CD4-positive, alpha-beta T cell treated with Interleukin-15 for 1 hour (primary cell): ENCODE measurements around the gene CTDSP2.
"Not testable (repeated sequence)": the region's sequence is repeated elsewhere in the genome, so short reads cannot be mapped to it uniquely, and the experiment has no call there.

Experiments
- DNase-seq: peaks from one replicate; pipeline ENCODE4 v3.0.0-alpha.2; 2020

CTDSP2 gene

DNA sequence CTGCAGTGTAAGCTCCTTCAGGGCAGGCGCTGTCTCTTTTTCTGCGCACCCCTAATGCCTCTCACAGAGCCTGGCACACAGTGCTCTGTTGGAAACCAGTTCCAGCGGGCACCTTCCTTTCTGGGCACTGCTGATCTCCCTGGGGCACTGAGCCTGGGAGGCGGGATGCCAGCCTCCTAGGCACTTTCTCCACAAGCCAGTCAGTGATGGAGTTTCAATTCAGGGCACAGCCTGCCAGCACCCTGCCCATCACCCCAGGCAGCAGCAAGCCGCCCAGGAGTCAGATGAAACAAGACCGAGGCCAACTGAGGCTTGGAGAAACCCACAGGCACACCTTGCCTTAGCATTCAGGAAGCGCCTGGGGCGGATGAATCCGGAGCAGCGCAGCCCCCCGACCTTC is 5.7 kb upstream of the CTDSP2 start:
- no peak for DNase-seq

DNA sequence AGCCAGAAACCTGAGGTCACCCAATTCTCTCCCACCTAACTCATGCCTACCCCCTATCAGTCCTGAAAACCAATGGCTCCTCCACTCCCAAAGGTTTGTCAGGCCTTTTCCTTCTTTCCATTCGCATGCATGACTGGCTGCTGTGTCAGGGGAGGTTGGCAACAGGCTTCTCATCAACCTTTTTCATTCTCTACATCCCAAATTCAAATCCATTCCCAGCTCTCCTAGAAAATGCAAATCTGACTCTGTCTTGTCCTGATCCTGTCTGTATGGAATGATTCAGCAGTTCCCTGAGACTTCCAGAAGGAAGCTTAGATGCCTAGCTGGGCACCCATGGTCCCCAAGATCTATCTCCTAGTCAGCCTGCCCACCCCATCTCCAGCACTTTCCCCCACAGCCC is 5.0 kb upstream of the CTDSP2 start:
- DNase-seq, result no peak

DNA sequence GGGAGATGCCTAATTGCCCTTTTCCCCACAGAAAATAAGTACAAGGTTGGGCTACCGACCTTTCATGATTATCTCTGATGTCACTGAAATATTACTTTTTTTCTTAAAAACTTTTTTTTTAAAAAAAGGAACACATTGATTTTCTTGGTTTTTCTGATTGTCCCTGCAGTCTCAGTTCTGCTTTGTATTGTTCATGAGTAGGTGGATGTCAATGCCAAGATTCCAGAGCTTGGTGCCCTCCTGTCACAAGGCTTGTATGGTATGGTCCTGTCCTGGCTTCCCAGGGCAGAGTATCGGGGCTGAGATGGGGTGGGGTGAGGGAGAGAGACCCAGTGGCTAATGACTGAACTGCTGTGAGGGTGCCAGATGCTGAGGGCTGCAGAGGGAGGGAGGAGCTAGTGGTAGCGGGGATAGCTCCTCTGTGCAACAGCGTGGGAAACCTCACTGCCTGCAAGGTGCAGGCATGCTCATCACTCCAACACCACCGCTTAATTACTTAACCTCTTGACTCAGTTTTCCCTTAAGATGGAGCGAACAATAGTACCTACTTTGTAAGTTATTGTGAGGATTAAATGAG is 4.4 kb upstream of the CTDSP2 start:
- no peak for DNase-seq

DNA sequence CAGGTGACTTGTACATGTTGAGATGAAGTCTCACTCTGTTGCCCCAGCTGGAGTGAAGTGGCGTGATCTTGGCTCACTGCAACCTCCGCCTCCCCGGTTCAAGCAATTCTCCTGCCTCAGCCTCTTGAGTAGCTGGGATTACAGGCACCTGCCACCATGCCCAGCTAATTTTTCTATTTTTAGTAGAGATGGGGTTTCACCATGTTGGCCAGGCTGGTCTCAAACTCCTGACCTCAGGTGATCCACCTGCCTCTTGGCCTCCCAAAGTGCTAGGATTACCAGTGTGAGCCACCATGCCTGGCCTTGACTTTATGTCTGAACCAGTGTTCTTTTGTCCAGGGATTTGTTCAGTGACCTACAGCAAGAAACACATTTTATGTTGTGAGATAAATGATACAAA is 2.9 kb upstream of the CTDSP2 start:
- not testable (repeated sequence) for DNase-seq

DNA sequence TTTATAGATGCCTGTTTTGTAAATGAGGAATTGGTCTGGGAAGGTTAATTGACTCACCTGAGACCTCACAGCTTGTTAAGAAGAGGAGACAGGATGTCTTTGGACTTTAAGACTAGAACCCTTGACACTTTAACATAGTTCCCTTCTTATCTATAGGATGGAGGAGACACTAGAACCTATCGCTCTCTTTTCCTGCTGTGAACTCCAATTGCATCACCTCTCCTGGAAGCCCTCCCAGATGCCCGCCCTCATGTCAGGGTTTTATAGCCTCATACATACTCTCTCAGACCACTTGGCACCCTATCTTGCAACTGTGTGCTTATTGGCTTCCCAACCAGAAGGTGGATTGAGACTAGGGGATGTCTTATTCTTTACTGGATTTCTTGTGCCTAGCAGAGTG is 2.5 kb upstream of the CTDSP2 start:
- no peak for DNase-seq

DNA sequence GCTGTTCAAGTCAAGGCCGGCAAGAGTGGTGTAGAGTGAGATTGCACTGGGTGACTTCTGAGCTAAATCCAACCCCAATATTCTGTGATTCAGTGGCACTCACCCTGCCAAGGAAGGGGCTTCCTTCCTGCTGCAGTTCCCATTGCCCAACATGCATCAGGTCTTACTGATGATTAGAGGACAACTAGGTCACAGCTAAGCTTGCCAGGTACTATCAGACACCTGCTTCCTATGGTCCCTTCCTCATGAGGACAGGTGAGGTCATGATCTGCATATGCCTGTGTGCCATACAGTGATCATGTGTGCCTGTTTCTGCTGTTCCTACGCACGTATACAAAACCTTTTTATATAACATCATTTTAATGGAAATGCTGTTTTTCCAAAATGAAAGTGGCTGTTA is 1.7 kb upstream of the CTDSP2 start:
- no peak for DNase-seq

DNA sequence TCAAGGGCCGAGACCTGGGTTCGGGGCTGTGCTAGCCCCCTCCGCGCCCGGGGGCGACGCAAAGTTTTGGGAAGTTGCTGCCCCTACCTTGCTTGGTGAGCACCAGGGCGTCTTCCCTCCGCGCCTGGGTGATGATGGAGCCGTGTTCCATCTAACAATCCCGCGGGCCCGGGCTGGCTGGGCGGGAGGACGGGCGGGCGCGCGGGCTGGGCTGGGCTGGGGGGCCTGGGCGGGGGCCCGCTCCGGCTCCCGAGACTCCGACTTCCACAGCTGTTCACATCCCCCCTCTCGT is 298 bp downstream of the CTDSP2 start:
- DNase-seq, result no peak

DNA sequence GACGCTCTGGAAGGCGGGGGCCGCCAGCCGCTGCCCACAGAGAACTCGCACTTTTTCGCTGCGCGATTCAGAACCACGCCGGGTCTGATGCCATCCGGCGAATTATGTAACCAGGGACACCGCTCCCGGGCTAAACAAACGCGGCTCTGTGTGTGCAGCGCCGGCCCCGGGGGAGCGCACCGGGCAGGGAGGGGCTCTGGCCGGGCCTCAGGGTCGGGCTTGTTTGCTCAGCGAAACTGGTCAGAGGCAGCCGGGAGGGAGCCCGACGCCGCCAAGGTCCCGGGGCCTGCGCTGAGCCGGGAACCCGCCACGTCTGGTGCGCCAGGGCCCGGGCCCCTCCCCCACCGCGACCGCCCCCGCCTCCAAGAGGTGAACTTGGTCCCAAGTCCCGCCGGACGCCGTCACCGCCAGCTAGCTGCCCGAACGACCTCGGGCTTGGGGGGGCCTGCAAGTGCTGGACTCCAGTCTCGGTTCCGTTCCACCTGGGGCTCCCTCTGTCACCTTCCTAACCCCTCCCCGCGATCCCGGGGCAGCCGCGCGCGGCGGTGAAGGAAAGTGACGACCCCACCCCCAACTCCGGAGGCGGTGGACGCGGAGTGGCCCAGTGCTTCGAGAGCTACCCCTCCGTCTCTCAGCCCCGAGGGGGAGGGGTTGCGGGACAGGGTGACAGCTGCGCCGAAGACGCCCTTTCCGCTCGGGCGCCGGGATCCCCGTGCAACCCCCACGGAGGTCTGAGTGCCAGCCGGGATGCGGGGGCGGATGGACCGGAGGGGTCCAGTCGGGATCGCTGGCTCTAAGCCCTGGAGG is 848 bp downstream of the CTDSP2 start:
- DNase-seq, result peak; percentile 57

DNA sequence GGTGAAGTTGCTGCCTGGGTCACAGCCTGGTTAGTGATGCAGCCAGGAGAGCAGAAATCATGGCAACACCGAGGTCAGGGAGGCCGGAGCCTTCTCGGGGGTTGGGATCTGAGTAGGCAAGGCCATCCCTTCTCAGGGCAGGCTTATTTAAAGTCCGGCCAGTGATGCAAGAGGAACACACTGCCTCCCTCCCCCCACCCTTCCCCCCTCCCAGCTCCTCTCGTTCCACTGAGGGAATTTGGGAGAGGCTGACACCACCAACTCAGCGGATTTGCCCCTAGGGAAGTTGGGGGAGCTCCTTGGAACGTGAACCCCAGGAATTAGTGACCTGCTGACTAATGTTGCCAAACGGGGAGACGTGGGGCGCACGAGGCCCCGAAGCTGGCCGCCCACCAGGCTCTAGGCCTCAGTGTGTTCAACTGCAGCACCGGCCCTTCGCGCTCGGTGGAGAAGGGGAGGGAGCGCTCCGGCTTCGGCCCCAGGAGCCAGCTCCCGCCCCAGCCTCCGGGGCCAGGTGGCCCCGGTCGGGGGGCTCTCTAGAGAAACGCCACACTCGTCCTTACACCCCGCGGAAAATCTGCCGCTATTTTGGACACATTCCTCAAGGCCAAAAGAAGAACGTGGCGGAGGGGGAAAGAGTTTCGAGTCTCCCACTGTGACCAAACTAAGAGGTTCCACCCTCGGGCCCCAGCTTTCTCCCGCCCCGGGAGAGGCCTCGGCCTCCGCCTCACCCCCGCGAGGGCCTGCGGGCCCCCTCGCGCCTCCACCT is 1.6 kb downstream of the CTDSP2 start:
- no peak for DNase-seq

DNA sequence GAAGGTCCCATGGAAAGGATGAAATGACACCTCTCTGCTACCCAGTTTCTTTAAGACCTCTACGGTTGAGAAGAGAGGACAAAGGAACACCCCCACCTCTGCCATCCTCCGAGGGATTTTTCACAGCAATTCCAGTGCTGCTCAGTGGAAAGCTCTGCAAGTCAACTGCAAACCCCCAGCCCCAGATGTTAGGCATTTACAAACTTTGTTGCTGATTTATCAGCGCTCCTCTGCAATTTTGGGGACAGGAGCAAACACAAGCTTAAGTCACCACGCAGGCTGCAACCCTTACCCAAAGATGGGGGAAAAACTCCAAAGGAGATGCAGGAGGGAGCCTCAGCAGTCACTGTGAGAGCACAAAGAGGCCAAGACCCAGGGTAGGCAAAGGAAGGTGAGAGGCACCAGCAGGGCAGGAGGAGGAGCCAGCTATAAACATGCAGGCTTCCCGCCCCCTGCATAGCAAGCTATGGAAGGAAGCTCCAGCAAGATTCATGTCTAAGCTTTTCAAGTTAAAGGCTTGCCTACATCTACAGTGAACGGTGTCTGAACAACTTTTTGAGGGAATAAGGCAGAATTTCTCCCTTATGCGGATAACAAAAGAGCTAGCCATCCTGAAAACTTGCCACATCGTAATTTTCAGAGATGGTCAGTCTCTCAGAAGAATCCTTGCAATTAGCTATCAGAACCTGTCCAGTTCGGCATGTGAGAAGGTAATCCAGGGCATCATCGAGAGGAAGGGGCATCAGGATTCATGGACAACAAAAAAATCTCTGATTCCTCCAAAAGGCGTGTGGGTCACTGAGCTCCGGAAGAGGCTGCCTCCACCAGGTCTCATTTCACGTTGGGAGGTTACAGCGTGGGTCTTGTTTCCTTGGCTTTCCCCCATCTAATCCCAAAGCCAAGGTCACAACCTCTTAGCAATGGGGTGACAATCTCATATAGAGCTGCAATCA is 3.9 kb downstream of the CTDSP2 start:
- DNase-seq, result peak; percentile 31

DNA sequence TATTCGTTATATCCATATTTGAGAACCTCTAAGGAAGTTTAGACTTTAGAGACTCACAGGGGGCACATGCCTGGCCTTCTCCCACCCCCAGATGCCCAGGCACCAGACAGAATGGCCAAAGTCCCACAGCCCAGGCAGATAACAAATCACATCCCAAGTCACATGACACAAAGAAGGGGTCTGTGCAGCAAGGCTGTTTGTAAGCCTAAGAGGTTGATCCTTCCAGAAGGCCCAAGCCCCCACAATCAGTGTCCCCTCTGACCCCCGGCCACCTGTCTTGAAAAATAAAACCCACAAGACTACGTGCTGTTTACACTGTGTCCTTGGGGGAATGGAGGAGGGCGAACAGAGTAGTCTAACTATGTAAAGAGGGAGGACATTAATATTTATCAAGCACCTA is 5.1 kb downstream of the CTDSP2 start:
- no peak for DNase-seq

DNA sequence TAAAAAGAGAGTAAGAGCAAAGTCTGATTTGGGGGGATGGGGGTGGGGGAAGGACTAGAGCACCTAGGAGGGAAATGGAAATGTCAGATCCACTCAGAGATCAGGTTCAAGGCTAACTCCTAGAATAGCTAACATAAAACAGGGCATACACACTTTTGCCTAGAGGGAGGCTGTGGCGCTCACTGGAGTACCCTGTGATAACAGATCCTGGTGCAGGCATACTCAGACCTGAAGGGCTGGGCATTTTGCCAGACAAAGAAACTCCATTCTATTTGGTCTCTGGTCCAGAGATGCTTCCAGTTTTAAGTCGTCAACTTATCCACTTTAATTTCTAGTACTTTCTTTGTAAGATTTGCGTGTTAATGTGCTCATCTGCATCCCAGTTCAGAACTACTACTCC is 5.8 kb downstream of the CTDSP2 start:
- DNase-seq, result no peak

DNA sequence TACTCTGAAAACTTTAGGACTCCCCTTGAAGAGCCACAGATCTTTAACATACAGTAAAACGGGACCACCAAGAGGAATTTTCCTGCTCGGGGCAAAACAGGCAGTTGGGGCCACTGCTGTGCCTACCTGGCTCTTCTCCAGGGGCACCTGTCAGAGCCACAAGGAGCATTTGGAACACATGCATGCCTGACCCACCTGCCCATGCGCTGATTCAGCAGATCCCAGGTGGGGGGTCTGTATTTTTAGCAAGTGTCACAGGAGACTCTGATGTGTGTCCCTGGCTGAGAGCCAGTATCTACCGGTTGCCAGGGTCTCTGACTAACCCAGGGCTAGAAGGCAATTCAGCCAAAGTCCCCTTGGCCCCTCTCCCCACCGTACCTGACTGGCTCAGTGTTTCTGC is 6.5 kb downstream of the CTDSP2 start:
- no peak for DNase-seq

DNA sequence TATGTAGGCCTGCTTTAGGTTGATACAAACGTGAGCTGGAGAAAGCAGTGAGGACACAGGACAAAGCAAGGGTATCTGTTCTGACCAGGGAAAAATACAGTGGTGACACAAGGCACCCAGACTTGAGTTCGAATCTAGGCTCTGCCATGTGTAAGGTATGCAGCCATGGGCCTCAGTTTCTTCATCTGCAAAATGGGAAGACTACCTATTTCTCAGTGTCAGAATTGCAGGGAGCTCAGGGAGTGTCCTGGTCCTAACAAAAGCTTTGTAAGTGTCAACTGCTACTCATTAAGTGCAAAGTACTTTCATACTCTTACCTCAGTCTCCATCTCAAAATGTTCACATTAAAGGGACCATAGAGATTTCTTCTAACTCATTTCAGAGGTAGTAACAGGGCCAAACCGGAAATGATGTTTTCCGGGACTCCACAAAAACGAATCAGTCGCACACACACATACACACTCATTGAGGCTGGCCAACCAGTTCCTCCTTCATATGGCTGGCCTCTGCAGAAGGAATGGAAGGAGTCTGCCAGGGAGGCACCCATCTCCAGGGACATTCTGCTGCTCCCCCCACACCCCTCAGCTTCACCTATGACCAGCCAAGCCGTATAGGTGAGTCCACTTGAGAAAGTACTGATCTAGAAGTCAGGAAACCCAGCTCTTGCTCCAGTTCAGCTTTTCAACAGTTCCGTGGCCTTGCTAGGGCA is 7.8 kb downstream of the CTDSP2 start:
- no peak for DNase-seq

DNA sequence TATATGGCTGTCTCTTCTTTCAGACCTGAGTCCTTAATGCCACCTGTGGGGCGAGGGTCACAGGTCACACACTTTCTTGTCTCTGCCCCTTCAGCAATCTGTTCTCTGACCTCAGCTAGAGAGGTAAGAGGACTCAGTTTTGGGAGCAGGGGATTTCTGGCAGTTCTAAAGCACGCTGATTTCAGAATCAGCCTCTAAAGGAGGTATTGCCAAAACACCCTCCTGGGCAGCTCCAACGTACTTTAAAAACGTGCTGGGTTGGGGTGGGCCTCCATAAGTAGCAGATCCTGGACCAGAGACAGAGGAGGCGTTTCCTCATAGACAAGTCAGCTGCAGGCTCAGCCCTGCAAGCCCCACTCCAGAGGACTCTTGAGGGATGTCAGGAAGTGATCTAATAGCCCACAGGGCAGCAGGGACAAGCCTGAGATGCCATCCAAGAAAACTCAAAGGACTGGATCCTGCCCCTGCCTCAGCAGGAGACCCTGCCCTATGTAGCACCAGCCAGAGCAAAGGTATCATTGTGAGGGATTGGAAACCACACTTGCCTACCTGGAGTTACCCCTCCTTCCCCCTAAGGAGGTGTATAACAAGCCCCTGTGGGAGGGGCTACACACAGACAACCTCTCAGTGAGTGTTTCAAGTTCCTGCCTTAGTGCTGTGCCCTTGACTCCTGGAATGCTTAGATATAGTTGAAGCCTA is 8.5 kb downstream of the CTDSP2 start:
- no peak for DNase-seq

DNA sequence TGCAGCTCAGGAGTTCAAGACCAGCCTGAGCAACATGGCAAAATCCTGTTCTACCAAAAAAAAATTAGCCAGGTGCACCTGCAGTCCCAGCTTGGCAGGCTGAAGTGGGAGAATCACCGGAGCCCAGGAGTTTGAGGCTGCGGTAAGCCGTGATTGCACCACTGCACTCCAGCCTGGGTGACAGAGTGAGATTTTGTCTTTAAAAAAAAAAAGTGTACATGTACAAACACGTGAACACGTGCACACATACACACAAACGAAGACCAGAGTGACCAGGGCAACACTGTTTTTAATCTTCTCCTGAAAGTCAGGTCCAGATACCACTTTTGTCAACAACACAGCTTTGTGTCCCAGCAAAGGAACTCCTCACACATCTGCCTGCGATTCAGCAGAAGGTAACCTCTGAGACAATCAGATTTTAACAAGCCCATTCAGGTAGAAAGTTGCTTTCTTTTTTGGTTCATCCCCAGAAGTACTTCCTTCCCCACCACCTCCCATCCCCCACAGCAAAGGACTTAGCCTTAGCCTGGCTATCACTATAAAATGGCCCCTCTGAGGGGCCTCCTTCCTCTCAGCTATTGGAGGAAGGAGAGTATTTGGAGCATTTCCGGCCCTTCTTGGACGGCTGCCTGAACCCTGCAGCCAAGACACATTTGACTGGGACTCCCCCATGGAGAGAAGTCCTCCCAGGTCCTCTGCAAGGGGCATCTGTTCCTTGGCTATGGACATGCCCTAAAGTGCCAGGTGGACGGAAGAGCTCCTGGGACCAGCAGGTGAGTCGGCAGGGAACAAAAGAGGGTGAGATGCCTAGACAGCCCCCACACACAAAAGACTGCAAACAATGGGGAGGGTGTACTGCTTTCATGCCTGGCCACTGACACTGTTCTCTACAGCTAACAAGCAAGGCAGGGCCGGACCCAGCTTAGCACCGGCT is 9.8 kb downstream of the CTDSP2 start:
- peak; percentile 36 for DNase-seq

DNA sequence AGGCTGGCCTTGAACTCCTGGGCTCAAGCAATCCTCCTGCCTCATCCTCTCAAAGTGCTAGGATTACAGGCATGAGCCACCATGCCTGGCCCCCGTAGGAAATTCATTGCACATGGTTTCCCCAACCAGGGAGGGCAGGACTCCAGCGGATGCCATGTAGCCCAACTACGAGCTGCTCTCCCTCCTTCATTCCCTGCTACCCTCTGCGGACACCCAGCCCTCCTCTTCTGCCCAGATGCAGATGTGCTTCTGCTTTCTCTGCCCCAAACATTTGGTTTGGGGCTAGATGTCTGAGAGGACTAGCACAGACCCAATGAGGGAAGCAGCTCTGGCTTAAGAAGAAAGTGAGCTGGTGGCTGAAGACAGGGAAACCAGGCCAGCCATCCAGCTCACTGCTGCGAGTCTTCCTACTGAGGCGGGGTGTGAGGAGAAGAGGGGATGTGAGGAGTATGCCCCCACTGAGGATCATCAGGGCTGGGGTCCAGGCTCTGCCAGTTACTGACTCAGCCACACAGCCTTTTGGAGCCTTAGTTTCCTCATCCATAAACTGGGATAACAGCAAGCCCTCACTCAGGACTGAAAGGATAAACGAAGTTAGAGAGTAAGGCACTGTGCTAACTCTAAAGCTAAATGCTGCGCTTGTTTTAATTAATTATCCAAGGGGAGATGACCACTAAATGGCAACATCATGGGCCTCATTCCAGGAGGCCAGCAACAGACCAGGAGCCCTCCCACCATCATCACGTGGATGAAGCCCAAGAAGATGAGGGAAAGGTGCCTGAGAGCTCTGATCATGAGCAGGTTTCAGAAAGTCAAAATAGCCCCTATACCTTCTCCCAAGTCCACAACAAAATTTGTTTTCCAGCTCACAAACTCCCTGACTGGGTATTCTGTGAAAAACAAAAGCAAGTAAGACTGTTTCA is 10.9 kb downstream of the CTDSP2 start:
- no peak for DNase-seq

DNA sequence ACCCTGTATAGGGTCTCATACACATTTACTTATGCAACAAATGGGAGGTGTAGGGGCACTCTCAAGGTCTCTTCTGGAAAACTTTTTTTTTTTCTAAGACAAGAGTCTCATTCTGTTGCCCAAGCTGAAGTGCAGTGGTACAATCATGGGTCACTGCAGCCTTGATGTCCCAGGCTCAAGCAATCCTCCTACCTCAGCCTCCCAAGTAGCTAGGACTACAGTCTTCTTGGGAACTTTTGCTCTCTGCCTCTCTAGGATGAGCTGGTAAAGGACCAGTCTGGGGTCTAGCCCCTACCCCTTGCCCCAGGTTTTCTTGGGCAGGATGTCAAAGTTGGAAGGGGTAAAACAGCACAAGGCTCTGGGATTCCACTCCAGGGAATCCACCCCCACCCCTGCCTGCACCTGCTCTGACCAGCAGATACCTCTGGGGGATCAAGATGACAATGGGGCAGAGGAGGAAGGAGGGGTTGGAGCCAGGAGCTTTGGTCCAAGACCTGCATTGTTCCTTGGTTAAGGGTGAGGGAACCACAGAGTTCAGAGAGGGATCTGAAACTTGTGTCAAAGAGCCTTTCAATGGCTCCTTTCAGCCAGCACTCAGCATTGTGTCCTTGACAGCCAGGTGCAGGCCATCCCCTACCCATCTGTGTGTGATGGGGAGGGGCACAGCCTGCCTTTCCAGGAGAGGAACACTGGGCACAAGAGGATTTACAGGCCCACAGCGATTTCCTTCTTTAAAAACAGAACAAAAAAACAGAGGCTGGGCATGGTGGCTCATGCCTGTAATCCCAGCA is 12.2 kb downstream of the CTDSP2 start:
- no peak for DNase-seq

DNA sequence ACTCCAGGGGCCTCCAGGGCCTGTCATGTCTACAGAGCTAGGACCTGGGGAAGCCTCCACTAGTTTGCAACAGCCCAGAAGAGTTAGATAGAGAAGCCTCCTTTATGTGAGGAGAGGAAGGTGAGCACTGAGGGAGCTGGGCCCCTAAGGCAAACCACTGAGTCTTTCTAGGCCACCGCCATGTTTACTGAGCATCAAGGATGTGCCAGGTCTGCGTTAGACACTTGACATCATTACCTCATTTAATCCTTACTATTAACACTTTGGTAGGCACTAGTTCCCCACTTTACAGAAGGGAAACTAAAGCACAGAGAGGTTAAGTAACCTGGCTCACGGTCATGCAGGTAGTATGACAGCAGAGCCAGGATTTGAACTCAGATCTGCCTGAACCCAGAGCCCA is 12.9 kb downstream of the CTDSP2 start:
- no peak for DNase-seq
